AG04449 (cell line): ENCODE results near the gene PTPRG.

ENCODE experiments used
- CTCF ChIA-PET: fragments of 350-600 bp; formaldehyde crosslinking; extraction: SDS; loops from one replicate; lab custom pipeline; 2021; ENCODE audit warnings: antibody characterized with exemption; lab: Yijun Ruan, JAX
- POLR2A ChIA-PET: fragments of 400-600, 350-600 bp; formaldehyde crosslinking; extraction: SDS; loops from one replicate; lab custom pipeline; 2020; ENCODE audit warnings: antibody characterized with exemption, inconsistent platforms; lab: Yijun Ruan, JAX
- DNase-seq: peaks from one replicate; pipeline ENCODE4 v3.0.0-alpha.2; 2010; ENCODE audit warnings: low read depth, low spot score
- H3K4me3 ChIP-seq: 2 replicates; pipeline ENCODE4 v1.5.1; 2011; ENCODE audit warnings: low read depth, mild to moderate bottlenecking, control low read depth, low read length
- CTCF ChIP-seq: IDR thresholded peaks from one replicate; pipeline ENCODE4 v1.5.1; 2011; ENCODE audit warnings: mild to moderate bottlenecking, moderate library complexity, low read length, control low read depth, inconsistent platforms; ENCODE audit not compliant: insufficient read depth; ENCODE audit errors: missing control alignments

Gene PTPRG

GRCh38 chr3:61565569-61565968 is 4.2 kb downstream of the PTPRG start:
- ChIA-PET POLR2A (no interaction called here), CTCF (interaction anchor here (0.8 to 4.7 kb wide), 25 partner anchors 8 to 622 kb away, joined by 3 to 66 read pairs (median 4); no protein-coding TSS in a partner anchor)
- no peak for TF ChIP-seq CTCF
- DNase-seq: no peak
- no peak overlapping the region for H3K4me3 ChIP-seq

GRCh38 chr3:61568127-61568526 is 6.8 kb downstream of the PTPRG start:
- CTCF ChIA-PET: no interaction called here
- POLR2A ChIA-PET: no interaction called here

GRCh38 chr3:61569856-61570580 is 8.6 kb downstream of the PTPRG start:
- POLR2A ChIA-PET: no interaction called here
- TF ChIP-seq CTCF: no peak
- H3K4me3 ChIP-seq: no peak overlapping the region
- CTCF ChIA-PET: interaction anchor here (0.9 kb wide), 1 partner anchor 18 kb away, joined by 3 read pairs; no protein-coding TSS in a partner anchor
- DNase-seq: no peak

More at GRCh38 chr3:61568127-61568526, 6.8 kb downstream of the PTPRG start:
- no peak overlapping the region for H3K4me3 ChIP-seq
- DNase-seq: no peak
- no peak for TF ChIP-seq CTCF

GRCh38 chr3:61570813-61571212 is 9.4 kb downstream of the PTPRG start:
- no peak for DNase-seq
- POLR2A ChIA-PET: no interaction called here

GRCh38 chr3:61571516-61572336 is 10.4 kb downstream of the PTPRG start:
- ChIA-PET CTCF (interaction anchor here (2.8 kb wide), 1 partner anchor 8 kb away, joined by 21 read pairs; no protein-coding TSS in a partner anchor), POLR2A (interaction anchor here (1.8 kb wide), 1 partner anchor 10 kb away, joined by 10 read pairs; the partner anchor contains the start of gene PTPRG)
- no peak for TF ChIP-seq CTCF
- DNase-seq: peak; percentile 54
- no peak overlapping the region for H3K4me3 ChIP-seq

More at GRCh38 chr3:61570813-61571212, 9.4 kb downstream of the PTPRG start:
- CTCF ChIA-PET: interaction anchor here (0.9 kb wide), 1 partner anchor 17 kb away, joined by 3 read pairs; no protein-coding TSS in a partner anchor
- TF ChIP-seq CTCF: no peak
- no peak overlapping the region for H3K4me3 ChIP-seq

- POLR2A ChIA-PET: interaction anchor here (1.8 kb wide), 1 partner anchor 11 kb away, joined by 10 read pairs; the partner anchor contains the start of gene PTPRG
- no peak for TF ChIP-seq CTCF
- DNase-seq: no peak
- CTCF ChIA-PET: interaction anchor here (2.8 kb wide), 1 partner anchor 9 kb away, joined by 21 read pairs; no protein-coding TSS in a partner anchor
- no peak overlapping the region for H3K4me3 ChIP-seq
Measured at GRCh38 chr3:61572879-61573278, 11.5 kb downstream of the PTPRG start.
